HuH-7 (cell line): ENCODE data around the gene LINGO1.
A peak's percentile ranks its signal among the peaks of the same experiment; 100 is the strongest.

Experiments used
- DNase-seq: peaks from one replicate; pipeline ENCODE4 v3.0.0; 2011; ENCODE audit warnings: low spot score

LINGO1 gene

DNA sequence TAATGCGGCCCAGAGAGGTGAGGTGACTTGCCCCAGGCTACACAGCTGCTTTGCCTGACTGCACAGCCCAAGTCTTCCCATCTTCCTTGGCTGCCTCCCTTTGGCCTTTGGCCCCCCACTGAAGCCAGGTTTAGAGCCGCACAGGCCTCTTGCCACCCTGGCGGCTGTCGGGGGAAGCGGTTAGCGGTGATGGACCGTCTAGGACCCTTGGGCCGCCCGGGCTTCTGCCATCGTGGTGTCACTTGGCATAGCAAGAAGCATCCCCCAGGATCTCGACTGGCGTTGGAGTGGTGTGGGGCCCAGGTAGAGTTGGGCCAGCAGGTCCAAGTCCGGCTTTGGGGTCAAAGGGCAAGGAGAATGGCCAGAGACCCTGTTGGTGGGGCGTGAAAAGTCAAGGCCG lies 61.0 kb downstream of the LINGO1 start:
- DNase-seq = no peak

DNA sequence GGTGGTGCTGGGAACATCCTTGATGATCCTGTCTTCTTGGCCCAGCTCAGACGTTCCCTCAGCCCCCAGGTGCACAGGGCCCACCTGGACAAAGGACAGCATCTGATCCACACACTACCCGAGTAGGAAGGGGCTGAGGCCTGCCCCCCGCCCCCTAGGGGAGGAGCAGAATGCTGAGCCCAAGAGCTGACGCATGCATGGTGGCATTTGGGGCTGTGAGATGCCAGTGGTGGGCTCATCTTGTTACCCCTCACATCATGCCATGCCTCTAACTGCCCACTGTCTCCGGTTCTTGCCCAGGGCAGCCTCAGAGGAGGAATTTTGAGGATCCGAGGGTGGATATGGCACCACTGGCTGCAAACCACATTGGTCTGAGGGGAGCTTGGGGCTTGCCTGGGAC lies 61.5 kb downstream of the LINGO1 start:
- DNase-seq = no peak

DNA sequence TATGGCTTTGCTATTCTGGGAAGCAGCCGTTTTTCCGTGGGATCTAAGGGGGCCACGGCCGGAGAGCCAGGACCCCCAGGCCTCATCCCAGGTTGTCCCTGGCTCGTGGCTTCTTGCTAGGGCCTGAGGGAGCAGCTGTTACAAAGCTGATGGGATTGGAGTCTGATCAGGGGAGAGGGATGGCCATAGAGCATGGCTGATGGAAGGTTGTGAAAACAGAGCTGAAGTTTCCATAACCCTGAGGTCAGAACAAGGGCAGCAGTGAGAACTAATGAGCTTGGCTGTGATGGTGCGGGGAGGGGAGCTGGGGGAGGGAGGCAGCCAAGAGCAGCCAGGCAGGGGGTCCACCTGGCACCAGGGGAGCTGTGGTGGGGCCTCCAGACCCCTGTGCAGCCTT lies 63.0 kb downstream of the LINGO1 start:
- peak; percentile 84 for DNase-seq

DNA sequence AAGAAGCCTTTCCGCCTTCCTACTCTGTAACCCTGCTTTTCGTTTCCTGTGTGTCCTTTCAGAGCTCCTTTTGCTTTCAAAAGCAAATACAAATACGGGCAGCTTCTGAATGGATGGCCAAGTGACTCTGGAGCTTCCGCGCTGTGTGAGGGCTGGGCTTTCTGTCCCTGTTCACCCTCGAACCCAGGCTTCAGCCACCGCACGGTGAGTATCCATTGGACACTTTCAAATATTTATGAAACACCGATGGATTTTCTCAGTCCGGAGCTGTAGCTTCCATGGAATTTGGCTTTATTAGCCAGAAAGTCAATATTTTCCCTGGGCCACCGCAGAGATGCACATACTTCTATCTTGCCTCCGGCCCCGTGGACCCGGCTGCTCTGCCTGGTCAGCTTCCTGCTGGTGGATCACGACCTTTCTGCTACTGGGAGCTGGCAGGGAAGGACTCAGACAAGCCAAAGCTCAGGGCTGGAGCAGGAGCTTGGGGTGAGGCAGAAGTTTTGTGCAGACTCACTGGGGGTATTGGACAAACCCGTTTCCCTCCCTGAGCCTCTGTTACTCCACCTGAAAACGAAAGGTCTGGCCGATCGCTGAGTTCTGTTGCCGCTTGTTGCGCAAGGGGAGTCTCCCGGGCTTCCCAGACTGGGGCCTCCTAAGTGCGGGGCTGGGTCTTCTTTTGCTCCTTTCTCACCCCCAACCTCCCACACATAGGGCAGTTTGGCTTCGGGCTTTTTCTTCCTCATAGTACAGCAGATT lies 63.6 kb downstream of the LINGO1 start:
- DNase-seq = peak; percentile 90

DNA sequence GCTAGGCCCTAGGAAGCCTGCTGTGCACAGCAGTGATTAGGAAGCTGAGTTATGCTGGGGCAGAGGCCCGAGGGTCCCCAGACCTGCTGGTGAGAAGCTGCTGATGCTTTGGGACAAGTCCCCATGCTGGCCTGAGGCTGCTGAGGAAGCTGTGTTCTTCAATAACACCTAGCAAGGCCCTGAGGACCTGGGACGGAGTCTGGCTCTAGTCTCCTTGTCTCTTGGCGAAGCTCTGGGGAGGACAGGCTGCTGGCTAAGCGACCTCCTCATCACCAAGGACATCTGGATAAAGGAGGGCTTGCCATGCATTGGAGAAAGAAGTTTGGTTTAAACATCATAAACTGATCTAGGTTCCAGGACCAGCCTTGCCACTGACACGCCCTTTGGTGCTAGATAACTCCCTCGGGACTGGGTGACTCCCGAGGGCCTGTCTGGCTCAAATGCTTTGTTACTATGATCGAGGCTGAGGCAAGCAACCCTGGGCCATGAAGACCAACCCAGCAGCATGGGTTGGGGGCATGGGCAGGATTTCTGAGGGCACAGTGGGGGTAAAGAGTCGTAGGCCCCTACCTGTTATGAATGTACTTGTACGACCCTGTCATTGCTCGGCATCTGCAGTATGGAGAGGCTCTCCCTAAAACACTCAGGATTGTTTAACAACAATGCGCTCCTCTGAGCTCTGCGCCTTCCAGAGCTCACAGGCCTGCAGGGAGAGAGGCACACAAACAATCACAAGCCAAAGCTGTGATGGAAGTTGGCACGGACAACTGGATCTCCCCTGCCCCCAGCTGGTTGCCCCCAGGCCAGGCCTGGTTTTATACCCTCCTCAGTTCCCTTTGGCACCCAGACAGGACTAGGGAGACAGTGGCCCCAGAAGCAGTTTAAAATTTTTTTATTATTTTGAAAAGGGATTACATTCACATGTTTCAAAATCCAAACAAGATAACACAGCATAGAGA lies 64.4 kb downstream of the LINGO1 start:
- peak; percentile 52 for DNase-seq

DNA sequence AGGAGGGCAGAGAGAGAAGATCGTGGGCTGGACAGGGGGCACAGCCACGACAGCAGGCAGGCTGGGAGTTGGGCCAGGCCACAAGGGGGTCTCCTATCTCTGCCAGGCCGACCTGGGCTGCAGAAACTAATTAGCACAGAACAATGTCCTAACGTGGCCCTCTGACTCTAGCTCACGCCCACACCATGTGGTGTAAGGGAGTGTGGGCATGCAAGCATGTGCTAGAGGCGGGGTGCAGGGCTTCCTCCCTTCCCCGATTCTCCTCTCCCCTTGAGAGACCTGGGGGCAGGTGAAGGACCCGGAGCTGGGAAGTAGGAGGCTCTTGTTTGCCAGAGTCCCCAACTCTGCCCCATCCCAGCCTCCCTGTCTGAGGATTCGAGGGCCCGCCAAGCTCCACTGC lies 65.5 kb downstream of the LINGO1 start:
- no peak for DNase-seq

DNA sequence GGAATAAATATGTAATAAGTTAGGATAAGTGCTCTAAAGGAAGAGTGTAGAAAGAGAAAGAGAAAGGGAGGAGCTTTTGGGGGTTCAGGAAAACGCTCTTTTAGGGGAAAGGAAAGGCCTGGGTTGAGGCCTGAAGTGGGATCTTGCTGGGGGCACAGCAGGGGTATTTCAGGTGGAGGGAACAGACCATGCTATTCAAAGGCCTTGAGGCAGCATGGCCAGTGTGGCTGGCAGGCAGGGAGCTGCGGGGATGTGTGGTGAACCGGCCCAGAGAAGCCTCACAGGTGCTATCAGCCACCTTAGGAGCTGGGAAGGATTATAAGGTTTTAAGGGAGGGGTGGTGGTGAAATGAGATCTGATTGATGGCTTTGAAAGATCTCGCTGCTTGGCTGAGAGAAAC lies 66.6 kb downstream of the LINGO1 start:
- no peak for DNase-seq

DNA sequence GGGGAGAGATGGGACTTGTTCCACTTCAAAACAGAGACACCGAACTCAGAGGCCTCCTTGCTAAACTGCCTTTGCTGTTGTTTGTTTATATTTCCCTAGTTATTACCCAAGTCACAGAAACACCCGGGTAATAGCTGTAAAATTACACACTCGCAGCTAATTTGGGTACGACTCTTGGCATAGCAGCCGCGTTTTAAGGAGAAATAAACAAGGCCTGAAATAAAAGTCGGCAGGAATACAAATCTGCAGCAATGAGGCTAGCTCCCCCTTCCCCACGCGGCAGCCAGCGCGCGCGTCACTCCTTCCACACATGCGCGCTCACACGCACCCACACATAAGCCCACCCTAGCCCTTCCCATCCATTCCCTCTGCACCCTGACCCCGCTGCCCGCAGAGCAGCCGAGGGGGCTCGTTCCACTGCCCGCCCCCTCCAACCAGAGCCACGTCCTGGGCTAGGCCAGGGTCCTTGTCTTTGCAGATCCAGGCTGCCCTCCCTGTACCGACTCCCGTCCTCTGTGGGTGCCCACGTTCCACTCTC lies 67.3 kb downstream of the LINGO1 start:
- DNase-seq = no peak

DNA sequence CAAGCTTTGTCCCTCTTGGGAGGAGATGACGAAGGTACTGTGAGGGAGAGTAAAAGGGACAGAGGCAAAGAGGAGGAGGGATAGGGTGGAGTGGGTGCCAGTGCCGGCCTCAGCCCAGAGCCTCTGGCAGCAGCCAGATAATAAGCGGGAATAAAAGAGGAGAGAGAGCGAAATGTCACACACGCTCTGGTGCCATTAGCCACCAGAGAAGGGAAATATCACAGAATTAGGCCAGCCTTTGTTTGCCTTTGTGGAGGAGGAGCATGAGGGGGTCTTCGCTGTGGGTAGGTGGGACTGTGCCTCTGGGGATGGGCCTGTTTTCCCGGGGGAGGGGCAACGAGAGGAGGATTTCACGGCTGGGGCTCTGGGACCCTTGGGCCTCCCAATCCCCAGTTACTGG lies 67.8 kb downstream of the LINGO1 start:
- no peak for DNase-seq

DNA sequence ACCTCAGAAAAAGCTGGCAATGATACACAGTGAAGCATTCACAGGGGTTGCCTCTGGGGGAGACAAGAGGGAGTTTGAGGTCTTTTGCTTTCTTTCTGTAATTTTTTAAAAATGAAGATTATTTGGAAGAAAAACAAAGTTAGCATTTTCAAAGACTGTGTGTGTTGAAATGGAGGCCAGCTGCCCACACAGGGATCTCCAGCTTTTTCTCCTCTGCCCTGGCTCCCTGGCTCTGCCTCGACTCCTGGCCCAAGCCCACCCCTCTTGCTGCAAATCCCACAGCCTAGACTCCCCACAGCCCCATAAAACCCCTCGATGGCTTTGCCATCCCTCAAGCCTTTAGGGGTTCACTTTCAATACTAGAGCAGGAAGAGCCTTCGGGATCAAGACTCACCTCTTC lies 68.4 kb downstream of the LINGO1 start:
- DNase-seq = no peak

DNA sequence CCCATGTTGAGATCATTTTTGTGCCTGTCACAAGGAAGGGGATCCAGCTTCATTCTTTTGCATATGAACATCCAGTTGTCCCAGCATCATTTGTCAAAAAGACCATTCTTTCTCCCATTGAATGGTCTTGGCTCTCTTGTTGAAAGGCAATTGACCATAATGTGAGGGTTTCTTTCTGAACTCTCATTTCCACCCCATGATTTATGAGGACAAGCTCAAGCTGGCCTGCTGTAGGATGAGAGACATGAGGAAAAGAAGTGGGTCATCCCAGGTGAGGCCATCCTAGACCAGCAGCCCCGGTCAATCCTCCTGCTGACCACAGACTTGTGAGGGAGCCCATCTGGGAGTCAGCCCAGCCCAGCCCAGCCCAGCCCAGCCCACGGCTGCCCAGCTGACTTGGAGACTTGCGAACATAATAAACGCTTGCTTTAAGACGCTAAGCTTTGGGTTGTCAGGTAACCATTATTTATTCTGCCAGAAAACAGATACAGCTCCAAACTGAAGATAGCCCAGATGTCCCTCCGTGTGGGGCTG lies 69.0 kb downstream of the LINGO1 start:
- DNase-seq = no peak
